ENCODE measurements around the gene TMEM258.

GRCh38 chr11:61752925-61753521 lies 39.4 kb downstream of the TMEM258 start:
- TF ChIP-seq POLR2AphosphoS5 (IDR thresholded peaks at IDR 0.05; ENCODE audit: low read depth, low read length) (no peak), REST (IDR thresholded peaks at IDR 0.05; ENCODE audit: insufficient read depth in 1 of 2, low read depth in 2 of 2, low read length in 2 of 2) (no peak), SIN3A (IDR thresholded peaks at IDR 0.05; ENCODE audit: borderline replicate concordance, insufficient read depth, low read length) (no peak), TAF1 (IDR thresholded peaks at IDR 0.05; ENCODE audit: borderline replicate concordance, insufficient read depth, low read length) (no peak)

All from PFSK-1 (cell line).